ENCODE data around the gene NTRK2. TPM values are rescaled to one million over a fixed set of nuclear protein-coding genes. Genes with fewer than 3 reads are reported as not detected.

The NTRK2 gene
- total RNA-seq, 6 experiments from 2014 or later = 0.18 to 0.49 (median 0.30) TPM

DNA sequence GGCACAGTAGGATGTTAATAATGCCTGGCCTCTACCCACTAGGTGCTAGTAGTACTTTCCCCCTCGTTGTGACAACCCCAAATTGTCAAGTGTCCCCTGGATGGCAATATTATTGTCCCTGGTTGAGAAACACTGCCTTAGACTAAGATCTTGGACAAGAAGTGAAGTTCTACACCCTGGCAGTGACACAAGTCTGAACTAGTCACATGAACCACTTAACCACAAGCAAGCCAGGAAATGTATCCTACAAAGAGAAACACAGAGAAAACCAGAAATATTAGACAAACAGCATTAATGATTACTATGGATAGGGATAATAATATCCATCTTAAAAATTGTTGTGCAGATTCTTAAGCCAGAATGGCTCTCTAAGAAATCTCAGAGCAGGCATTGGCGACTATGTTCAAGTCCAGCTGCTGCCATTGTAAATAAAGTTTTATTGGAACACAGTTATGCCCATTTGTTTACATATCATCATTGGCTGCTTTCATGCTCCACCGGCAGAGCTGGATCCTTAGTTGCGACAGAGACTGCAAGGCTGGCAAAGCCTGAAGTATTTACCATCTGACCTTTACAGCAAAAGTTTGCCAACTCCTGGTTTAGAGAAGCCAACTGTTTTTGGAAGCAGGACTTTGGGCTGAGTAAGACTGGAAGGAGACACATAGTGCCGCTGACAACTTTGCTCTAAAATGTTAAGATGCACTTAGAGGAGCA, 80.8 kb downstream of the NTRK2 start:
- H3K9me3 ChIP-seq = no peaks in the 10 kb centered on the region
- 27% methylated on average over 4 of the region's 5 CpGs for WGBS (ENCODE audit: insufficient coverage, low coverage, low lambda C conversion rate, missing lambda C conversion rate)
- H3K27ac ChIP-seq = no peak overlapping the region
- no peak overlapping the region for H3K4me3 ChIP-seq
- no peaks in the 10 kb centered on the region for H3K36me3 ChIP-seq
- no peak for TF ChIP-seq POLR2A (IDR thresholded peaks at IDR 0.05)
- TF ChIP-seq, protein P1, sequence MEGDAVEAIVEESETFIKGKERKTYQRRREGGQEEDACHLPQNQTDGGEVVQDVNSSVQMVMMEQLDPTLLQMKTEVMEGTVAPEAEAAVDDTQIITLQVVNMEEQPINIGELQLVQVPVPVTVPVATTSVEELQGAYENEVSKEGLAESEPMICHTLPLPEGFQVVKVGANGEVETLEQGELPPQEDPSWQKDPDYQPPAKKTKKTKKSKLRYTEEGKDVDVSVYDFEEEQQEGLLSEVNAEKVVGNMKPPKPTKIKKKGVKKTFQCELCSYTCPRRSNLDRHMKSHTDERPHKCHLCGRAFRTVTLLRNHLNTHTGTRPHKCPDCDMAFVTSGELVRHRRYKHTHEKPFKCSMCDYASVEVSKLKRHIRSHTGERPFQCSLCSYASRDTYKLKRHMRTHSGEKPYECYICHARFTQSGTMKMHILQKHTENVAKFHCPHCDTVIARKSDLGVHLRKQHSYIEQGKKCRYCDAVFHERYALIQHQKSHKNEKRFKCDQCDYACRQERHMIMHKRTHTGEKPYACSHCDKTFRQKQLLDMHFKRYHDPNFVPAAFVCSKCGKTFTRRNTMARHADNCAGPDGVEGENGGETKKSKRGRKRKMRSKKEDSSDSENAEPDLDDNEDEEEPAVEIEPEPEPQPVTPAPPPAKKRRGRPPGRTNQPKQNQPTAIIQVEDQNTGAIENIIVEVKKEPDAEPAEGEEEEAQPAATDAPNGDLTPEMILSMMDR (IDR thresholded peaks at IDR 0.05) = no peak
- intact Hi-C loops (cut with DNase I) = no loop called here
- H3K27me3 ChIP-seq = no peaks in the 10 kb centered on the region
- H3K4me1 ChIP-seq = no peaks in the 10 kb centered on the region
- ATAC-seq (no peak), DNase-seq (no peak)

- Histone ChIP-seq H3K27ac (no peak overlapping the region), H3K9me3 (no peaks in the 10 kb centered on the region), H3K4me3 (no peak overlapping the region), H3K27me3 (no peaks in the 10 kb centered on the region), H3K4me1 (no peaks in the 10 kb centered on the region), H3K36me3 (no peaks in the 10 kb centered on the region)
- TF ChIP-seq POLR2A (IDR thresholded peaks at IDR 0.05) = no peak
- TF ChIP-seq, protein P1 (IDR thresholded peaks at IDR 0.05) = no peak
- 62% methylated on average over 3 of the region's 3 CpGs for WGBS (ENCODE audit: insufficient coverage, low coverage, low lambda C conversion rate, missing lambda C conversion rate)
- DNase-seq = no peak
- ATAC-seq = no peak
- intact Hi-C loops (cut with DNase I) = no loop called here
These were observed 82.4 kb downstream of the NTRK2 start for GRCh38 chr9:84751921-84752320.

DNA sequence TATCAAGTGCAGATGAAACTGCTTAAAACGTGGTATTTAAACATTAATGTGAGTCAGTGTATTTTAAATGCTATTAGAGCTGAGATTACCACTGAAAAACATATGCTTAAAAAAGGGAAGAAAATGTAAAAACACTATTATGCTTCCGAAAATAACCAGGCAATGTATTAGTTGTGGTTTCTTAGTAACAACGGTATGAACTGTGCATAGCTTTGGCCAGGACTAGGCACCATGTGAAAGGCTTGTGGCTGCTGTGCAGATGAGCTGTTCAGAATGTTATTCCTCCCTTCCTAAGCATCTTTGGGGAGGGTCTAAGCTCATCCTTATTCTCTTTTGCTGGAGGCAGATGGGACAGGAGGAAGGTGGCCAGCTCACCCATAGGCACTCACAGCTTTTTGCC, 84.9 kb downstream of the NTRK2 start:
- H3K36me3 ChIP-seq = no peaks in the 10 kb centered on the region
- H3K4me3 ChIP-seq = no peak overlapping the region
- intact Hi-C loops (cut with DNase I) = no loop called here
- H3K9me3 ChIP-seq = no peaks in the 10 kb centered on the region
- no peaks in the 10 kb centered on the region for H3K4me1 ChIP-seq
- ATAC-seq (no peak), DNase-seq (no peak)
- no peaks in the 10 kb centered on the region for H3K27me3 ChIP-seq
- H3K27ac ChIP-seq = no peak overlapping the region
- TF ChIP-seq POLR2A (IDR thresholded peaks at IDR 0.05) = no peak
- TF ChIP-seq, protein P1 (IDR thresholded peaks at IDR 0.05) = no peak
- 32% methylated on average over 3 of the region's 3 CpGs for WGBS (ENCODE audit: insufficient coverage, low coverage, low lambda C conversion rate, missing lambda C conversion rate)

- Histone ChIP-seq H3K36me3 (no peaks in the 10 kb centered on the region), H3K27me3 (no peaks in the 10 kb centered on the region), H3K27ac (no peak overlapping the region), H3K4me1 (no peaks in the 10 kb centered on the region), H3K9me3 (no peaks in the 10 kb centered on the region), H3K4me3 (no peak overlapping the region)
- DNase-seq = no peak
- TF ChIP-seq, protein P1 (IDR thresholded peaks at IDR 0.05) = no peak
- no peak for TF ChIP-seq POLR2A (IDR thresholded peaks at IDR 0.05)
- 54% methylated on average over 4 of the region's 5 CpGs for WGBS (ENCODE audit: insufficient coverage, low coverage, low lambda C conversion rate, missing lambda C conversion rate)
- ATAC-seq = no peak
- intact Hi-C loops (cut with DNase I) = no loop called here
These were observed 85.4 kb downstream of the NTRK2 start for GRCh38 chr9:84754881-84755280.
